DOHH2 (cell line): ENCODE data around the gene RNF34.

ENCODE experiments used
- H3F3A ChIP-seq: fragments of 200-600 bp; sonication (generic), shearing (Covaris generic); 2 replicates; pipeline ENCODE4 v1.6.0; 2016; ENCODE audit warnings: antibody characterized with exemption, mild to moderate bottlenecking; ENCODE audit not compliant: control insufficient read depth, insufficient read depth
- H3K27ac ChIP-seq: fragments of 200-600 bp; sonication (generic); 2 replicates; pipeline ENCODE4 v1.5.1; 2014; ENCODE audit warnings: low read depth, mild to moderate bottlenecking, low read length, moderate library complexity
- H3K27me3 ChIP-seq: fragments of 200-600 bp; sonication (generic); 2 replicates; pipeline ENCODE4 v1.6.1; 2014; ENCODE audit warnings: mild to moderate bottlenecking, low read length, mixed read lengths; ENCODE audit not compliant: control insufficient read depth
- H3K36me3 ChIP-seq: fragments of 200-600 bp; sonication (generic); 2 replicates; pipeline ENCODE4 v1.6.1; 2014; ENCODE audit warnings: mild to moderate bottlenecking, low read length, moderate library complexity, mixed read lengths; ENCODE audit not compliant: control insufficient read depth
- H3K4me1 ChIP-seq: fragments of 200-600 bp; sonication (generic); 2 replicates; pipeline ENCODE4 v1.6.1; 2014; ENCODE audit warnings: mild to moderate bottlenecking, low read length, mixed read lengths; ENCODE audit not compliant: control insufficient read depth
- H3K4me2 ChIP-seq: fragments of 200-600 bp; sonication (generic); 2 replicates; pipeline ENCODE4 v1.6.0; 2014; ENCODE audit warnings: mild to moderate bottlenecking, low read length, moderate library complexity
- H3K4me3 ChIP-seq: fragments of 200-600 bp; sonication (generic); 2 replicates; pipeline ENCODE4 v1.5.1; 2014; ENCODE audit warnings: mild to moderate bottlenecking, low read length, mixed read lengths
- H3K79me2 ChIP-seq: fragments of 200-600 bp; sonication (generic); 2 replicates; pipeline ENCODE4 v1.6.1; 2014; ENCODE audit warnings: mild to moderate bottlenecking, low read length, mixed read lengths; ENCODE audit not compliant: control insufficient read depth
- H3K9me2 ChIP-seq: fragments of 200-600 bp; sonication (generic); replicated peaks from 2 replicates; pipeline ENCODE4 v1.6.1; 2014; ENCODE audit warnings: mild to moderate bottlenecking, low read length, mixed read lengths; ENCODE audit not compliant: control insufficient read depth
- H3K9me3 ChIP-seq: fragments of 200-600 bp; sonication (generic); 2 replicates; pipeline ENCODE4 v1.6.1; 2014; ENCODE audit warnings: antibody characterized with exemption, low read length, mixed read lengths; ENCODE audit not compliant: control insufficient read depth, insufficient read depth
- H4K20me1 ChIP-seq: fragments of 200-600 bp; sonication (generic); 2 replicates; pipeline ENCODE4 v1.6.0; 2014; ENCODE audit warnings: low read depth, mild to moderate bottlenecking, antibody characterized with exemption, low read length, moderate library complexity; ENCODE audit not compliant: control insufficient read depth, insufficient read depth
- CTCF ChIP-seq: fragments of 200-600 bp; sonication (generic); IDR thresholded peaks from one replicate; pipeline ENCODE4 v1.5.1; 2014; ENCODE audit warnings: antibody characterized with exemption, mild to moderate bottlenecking, low read depth, low read length; ENCODE audit not compliant: poor library complexity, severe bottlenecking
- EZH2phosphoT487 ChIP-seq: fragments of 200-600 bp; sonication (generic); IDR thresholded peaks from 2 replicates; pipeline ENCODE4 v1.6.1; 2017; ENCODE audit warnings: borderline replicate concordance, mild to moderate bottlenecking, antibody characterized with exemption, low read length, moderate library complexity, mixed read lengths

The RNF34 gene

DNA sequence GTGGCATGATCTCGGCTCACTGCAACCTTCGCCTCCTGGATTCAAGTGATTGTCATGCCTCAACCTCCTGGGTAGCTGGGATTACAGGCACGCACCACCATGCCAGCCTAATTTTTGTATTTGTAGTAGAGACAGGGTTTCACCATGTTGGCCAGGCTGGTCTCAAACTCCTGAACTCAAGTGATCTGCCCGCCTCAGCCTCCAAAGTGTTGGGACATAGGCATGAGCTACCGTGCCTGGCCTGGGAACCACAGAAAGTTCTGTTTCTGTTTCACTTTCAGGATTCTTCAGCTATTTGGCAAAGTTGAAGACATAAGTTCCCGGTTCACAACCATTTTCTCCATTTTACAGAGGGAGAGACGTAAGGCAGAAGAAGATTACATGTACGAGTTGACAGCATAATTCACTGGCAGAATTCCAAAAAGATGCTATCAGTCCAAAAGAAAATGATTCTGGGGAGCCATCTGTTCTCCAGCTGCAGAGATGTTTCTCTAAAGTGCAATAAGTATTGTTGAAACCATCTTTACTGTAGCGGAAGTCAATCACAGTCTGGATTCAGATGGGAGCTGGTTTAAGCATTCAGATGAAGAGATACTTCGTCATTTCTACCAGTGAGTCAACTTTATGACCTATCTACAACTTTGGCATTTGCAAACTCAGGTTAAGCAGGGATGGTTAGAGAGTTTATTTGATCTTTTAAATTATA lies 8.1 kb upstream of the RNF34 start:
- no peak overlapping the region for H3K27ac ChIP-seq

DNA sequence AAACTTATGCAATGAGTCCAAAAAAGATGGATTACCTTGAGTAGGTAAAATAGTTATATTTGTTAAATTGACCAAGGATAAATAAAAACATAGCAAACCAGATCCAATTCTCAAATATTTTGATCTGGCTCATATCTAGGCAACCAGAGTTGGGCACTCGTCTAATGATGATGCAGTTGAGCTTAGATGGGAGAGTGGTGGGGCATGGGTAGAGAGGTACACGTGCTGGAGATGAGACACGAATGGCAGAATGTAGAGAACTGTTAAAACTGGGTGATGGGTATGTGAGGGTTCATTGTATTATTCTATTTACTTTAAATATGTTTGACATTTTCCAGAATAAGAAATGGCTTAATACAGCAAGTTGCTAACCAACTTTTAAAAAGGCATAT lies 7.6 kb upstream of the RNF34 start:
- Histone ChIP-seq H3K9me2 (no peaks in the 10 kb centered on the region), H3K4me2 (no peak overlapping the region), H3K27ac (no peak overlapping the region), H3K27me3 (no peaks in the 10 kb centered on the region), H3K36me3 (no peaks in the 10 kb centered on the region), H3K79me2 (no peaks in the 10 kb centered on the region), H4K20me1 (no peaks in the 10 kb centered on the region), H3F3A (0 out of 2 replicates have a peak, but pooled peaks cover 2% of the 10 kb centered on the region), H3K4me1 (no peaks in the 10 kb centered on the region), H3K4me3 (no peak overlapping the region), H3K9me3 (no peaks in the 10 kb centered on the region)
- no peak for TF ChIP-seq EZH2phosphoT487
- TF ChIP-seq CTCF, result no peak

More for the DNA sequence above, 8.1 kb upstream of the RNF34 start:
- no peak for TF ChIP-seq CTCF
- no peak for TF ChIP-seq EZH2phosphoT487
- no peaks in the 10 kb centered on the region for H4K20me1 ChIP-seq
- no peaks in the 10 kb centered on the region for H3K36me3 ChIP-seq
- no peaks in the 10 kb centered on the region for H3K27me3 ChIP-seq
- no peaks in the 10 kb centered on the region for H3K9me2 ChIP-seq
- H3K4me3 ChIP-seq, result no peak overlapping the region
- H3K4me1 ChIP-seq, result no peaks in the 10 kb centered on the region
- H3F3A ChIP-seq, result 0 out of 2 replicates have a peak, but pooled peaks cover 2% of the 10 kb centered on the region
- no peaks in the 10 kb centered on the region for H3K9me3 ChIP-seq
- no peaks in the 10 kb centered on the region for H3K79me2 ChIP-seq
- no peak overlapping the region for H3K4me2 ChIP-seq

DNA sequence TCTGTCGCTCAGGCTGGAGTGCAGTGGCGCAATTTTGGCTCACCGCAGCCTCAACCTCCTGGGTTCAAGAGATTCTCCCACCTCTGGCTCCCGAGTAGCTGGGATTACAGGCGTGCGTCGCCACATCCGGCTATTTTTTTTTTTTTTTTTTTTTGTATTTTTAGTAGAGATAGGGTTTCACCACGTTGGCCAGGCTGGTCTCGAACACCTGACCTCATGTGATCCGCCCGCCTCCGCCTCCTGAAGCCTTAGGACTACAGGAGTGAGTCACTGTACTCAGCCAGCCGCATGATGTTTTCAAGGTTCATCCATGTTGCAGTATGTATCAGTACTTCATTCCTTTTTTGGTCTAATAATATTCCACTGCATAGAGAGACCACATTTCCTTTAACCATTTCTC lies 2.4 kb upstream of the RNF34 start:
- Histone ChIP-seq H3K4me1 (peaks cover 26% of the 10 kb centered on the region), H3K9me3 (no peaks in the 10 kb centered on the region), H3K4me2 (no peak overlapping the region), H3K27ac (no peak overlapping the region), H3K9me2 (no peaks in the 10 kb centered on the region), H3K27me3 (no peaks in the 10 kb centered on the region), H3K79me2 (peaks cover 39% of the 10 kb centered on the region), H4K20me1 (no peaks in the 10 kb centered on the region), H3F3A (0 out of 2 replicates have a peak, but pooled peaks cover 2% of the 10 kb centered on the region), H3K36me3 (peaks cover 16% of the 10 kb centered on the region), H3K4me3 (no peak overlapping the region)
- TF ChIP-seq EZH2phosphoT487 (no peak), CTCF (no peak)
